Endothelial cell of umbilical vein (primary cell): ENCODE results near the gene CEP350.

ENCODE experiments used
- EZH2 ChIP-seq: IDR thresholded peaks from 2 replicates; pipeline ENCODE4 v1.6.1; 2012; ENCODE audit warnings: borderline replicate concordance, low read depth, mild to moderate bottlenecking, moderate library complexity, low read length, inconsistent platforms; ENCODE audit not compliant: severe bottlenecking
- FOS ChIP-seq: IDR thresholded peaks from 2 replicates; pipeline ENCODE4 v1.6.1; 2011; ENCODE audit warnings: mild to moderate bottlenecking, low read length, moderate library complexity, borderline replicate concordance; ENCODE audit not compliant: insufficient read depth
- GATA2 ChIP-seq: IDR thresholded peaks from 2 replicates; pipeline ENCODE4 v1.7.0; 2011; ENCODE audit warnings: low read depth, mild to moderate bottlenecking, moderate library complexity, mixed read lengths, low read length; ENCODE audit not compliant: insufficient read length, insufficient read depth
- JUN ChIP-seq: IDR thresholded peaks from 2 replicates; pipeline ENCODE4 v1.6.1; 2011; ENCODE audit warnings: borderline replicate concordance, low read depth; ENCODE audit not compliant: insufficient read length, insufficient read depth
- MYC ChIP-seq: IDR thresholded peaks from one replicate; pipeline ENCODE4 v1.6.1; 2011; ENCODE audit warnings: mild to moderate bottlenecking, low read depth, low read length
- POLR2A ChIP-seq: IDR thresholded peaks from 2 replicates; pipeline ENCODE4 v1.6.1; 2012; ENCODE audit warnings: low read depth, mild to moderate bottlenecking, control low read depth, low read length
- POLR2AphosphoS5 ChIP-seq: IDR thresholded peaks from 2 replicates; pipeline ENCODE4 v1.6.1; 2012; ENCODE audit warnings: low read depth, mild to moderate bottlenecking, control low read depth, low read length, moderate library complexity; ENCODE audit not compliant: insufficient read depth
- TF ChIP-seq, protein P1 (sequence below), 2 donors: IDR thresholded peaks; 1 replicate in 1 of 2; 2 replicates in 1 of 2; pipeline ENCODE4 v1.5.1; 2011; ENCODE audit warnings: low read length in 2 of 2, mild to moderate bottlenecking in 2 of 2, moderate library complexity in 2 of 2, control low read depth in 1 of 2, inconsistent platforms in 1 of 2, low read depth in 1 of 2; ENCODE audit not compliant: insufficient read depth in 1 of 2; ENCODE audit errors: extremely low read depth in 1 of 2
- TF ChIP-seq, protein P2 (sequence below): IDR thresholded peaks from 2 replicates; pipeline ENCODE4 v1.6.1; 2011; ENCODE audit not compliant: insufficient read depth, insufficient read length

DNA sequence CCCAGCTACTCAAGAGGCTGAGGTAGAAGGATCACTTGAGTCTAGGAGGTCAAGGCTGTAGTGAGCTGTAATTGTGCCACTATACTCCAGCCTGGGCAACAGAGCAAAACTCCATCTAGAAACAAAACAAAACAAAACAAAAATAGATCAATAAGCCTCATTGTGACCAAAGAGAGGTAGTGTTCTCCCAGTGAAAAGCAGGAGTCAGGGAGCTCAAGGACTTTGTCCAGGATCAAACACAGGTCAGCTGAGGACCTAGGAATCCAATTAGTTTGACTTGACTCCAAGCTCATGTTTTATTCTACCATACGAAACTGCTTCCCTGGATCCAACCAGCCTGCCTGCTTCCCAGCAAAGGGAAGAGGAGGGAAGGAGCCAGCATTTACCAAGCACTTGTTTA, 178.6 kb downstream of the CEP350 start:
- TF ChIP-seq, protein P1, sequence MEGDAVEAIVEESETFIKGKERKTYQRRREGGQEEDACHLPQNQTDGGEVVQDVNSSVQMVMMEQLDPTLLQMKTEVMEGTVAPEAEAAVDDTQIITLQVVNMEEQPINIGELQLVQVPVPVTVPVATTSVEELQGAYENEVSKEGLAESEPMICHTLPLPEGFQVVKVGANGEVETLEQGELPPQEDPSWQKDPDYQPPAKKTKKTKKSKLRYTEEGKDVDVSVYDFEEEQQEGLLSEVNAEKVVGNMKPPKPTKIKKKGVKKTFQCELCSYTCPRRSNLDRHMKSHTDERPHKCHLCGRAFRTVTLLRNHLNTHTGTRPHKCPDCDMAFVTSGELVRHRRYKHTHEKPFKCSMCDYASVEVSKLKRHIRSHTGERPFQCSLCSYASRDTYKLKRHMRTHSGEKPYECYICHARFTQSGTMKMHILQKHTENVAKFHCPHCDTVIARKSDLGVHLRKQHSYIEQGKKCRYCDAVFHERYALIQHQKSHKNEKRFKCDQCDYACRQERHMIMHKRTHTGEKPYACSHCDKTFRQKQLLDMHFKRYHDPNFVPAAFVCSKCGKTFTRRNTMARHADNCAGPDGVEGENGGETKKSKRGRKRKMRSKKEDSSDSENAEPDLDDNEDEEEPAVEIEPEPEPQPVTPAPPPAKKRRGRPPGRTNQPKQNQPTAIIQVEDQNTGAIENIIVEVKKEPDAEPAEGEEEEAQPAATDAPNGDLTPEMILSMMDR (IDR thresholded peaks at IDR 0.05; ENCODE audit: extremely low read depth in 1 of 2, insufficient read depth in 1 of 2, low read depth in 1 of 2, low read length in 2 of 2) = no peak
- TF ChIP-seq POLR2A = no peak
- TF ChIP-seq, protein P2, sequence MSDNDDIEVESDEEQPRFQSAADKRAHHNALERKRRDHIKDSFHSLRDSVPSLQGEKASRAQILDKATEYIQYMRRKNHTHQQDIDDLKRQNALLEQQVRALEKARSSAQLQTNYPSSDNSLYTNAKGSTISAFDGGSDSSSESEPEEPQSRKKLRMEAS = no peak
- no peak for TF ChIP-seq POLR2AphosphoS5
- no peak for TF ChIP-seq EZH2
- no peak for TF ChIP-seq JUN
- TF ChIP-seq FOS = no peak
- no peak for TF ChIP-seq MYC
- no peak for TF ChIP-seq GATA2
